ENCODE results near the gene SFXN5.
"Not testable (repeated sequence)": the region's sequence is repeated elsewhere in the genome, so short reads cannot be mapped to it uniquely, and the experiment has no call there.

Gene SFXN5

GRCh38 chr2:73071360-73072128 is at the start of gene SFXN5:
TSS of gene SFXN5 (minus strand) at chr2:73071712. CDS start at chr2:73071705, 7 bp downstream.
- DNase-seq, result peak; percentile 94

- DNase-seq, result not testable (repeated sequence)
Observed at GRCh38 chr2:73119611-73120239, 48.2 kb upstream of the SFXN5 start.

- DNase-seq, result no peak
Observed at GRCh38 chr2:73117441-73117840, 45.9 kb upstream of the SFXN5 start.

GRCh38 chr2:73116182-73116960 is 44.9 kb upstream of the SFXN5 start:
- DNase-seq, result no peak

- no peak for DNase-seq
Observed at GRCh38 chr2:73114273-73114867, 42.9 kb upstream of the SFXN5 start.

GRCh38 chr2:73112913-73113854 is 41.7 kb upstream of the SFXN5 start, which contains the start of gene RAB11FIP5:
TSS of gene RAB11FIP5 (minus strand) at chr2:73112948. CDS start at chr2:73112777, 171 bp downstream.
- peak; percentile 45 for DNase-seq

GRCh38 chr2:73112026-73112912 is 40.8 kb upstream of the SFXN5 start:
- no peak for DNase-seq

GRCh38 chr2:73111073-73112025 is 39.8 kb upstream of the SFXN5 start:
- no peak for DNase-seq

- DNase-seq, result no peak
Observed at GRCh38 chr2:73110168-73111072, 38.9 kb upstream of the SFXN5 start.

- no peak for DNase-seq
Observed at GRCh38 chr2:73109431-73110167, 38.1 kb upstream of the SFXN5 start.

- DNase-seq, result no peak
Observed at GRCh38 chr2:73107211-73107926, 35.9 kb upstream of the SFXN5 start.

- DNase-seq, result no peak
Observed at GRCh38 chr2:73106791-73107190, 35.3 kb upstream of the SFXN5 start.

- no peak for DNase-seq
Observed at GRCh38 chr2:73105511-73105971, 34.0 kb upstream of the SFXN5 start.

- no peak for DNase-seq
Observed at GRCh38 chr2:73104933-73105332, 33.4 kb upstream of the SFXN5 start.

- no peak for DNase-seq
Observed at GRCh38 chr2:73103018-73103542, 31.6 kb upstream of the SFXN5 start.

GRCh38 chr2:73101626-73102256 is 30.2 kb upstream of the SFXN5 start:
- no peak for DNase-seq
